GM23338 (cell line): Measurements from ENCODE around the gene DPYD. TPM values are rescaled to one million over a fixed set of nuclear protein-coding genes. Genes with fewer than 3 reads are reported as not detected.

Experiments used
- ATAC-seq: fragments of 200-7000 bp; cut with Tn5 transposase; 3 replicates; pipeline ENCODE4 v1.9.1; 2020
- DNase-seq: peaks from one replicate; pipeline ENCODE4 v3.0.0-alpha.2; 2015; ENCODE audit warnings: low spot score
- H2AFZ ChIP-seq: fragments of 200-600 bp; sonication (generic); 2 replicates; pipeline ENCODE4 v1.8.0; 2016; ENCODE audit warnings: antibody characterized with exemption, mild to moderate bottlenecking, moderate library complexity
- H3F3A ChIP-seq: fragments of 200-600 bp; sonication (generic); replicated peaks from 2 replicates; pipeline ENCODE4 v1.8.0; 2017; ENCODE audit warnings: antibody characterized with exemption, mixed run types, low read depth
- H3K27ac ChIP-seq: fragments of 200-600 bp; sonication (generic); 2 replicates; pipeline ENCODE4 v1.6.1; 2016; ENCODE audit warnings: low read depth
- H3K27me3 ChIP-seq: fragments of 200-600 bp; sonication (generic); 2 replicates; pipeline ENCODE4 v1.8.0; 2016; ENCODE audit warnings: mild to moderate bottlenecking, mixed run types, moderate library complexity; ENCODE audit not compliant: insufficient read depth
- H3K36me3 ChIP-seq: fragments of 200-600 bp; sonication (generic); 2 replicates; pipeline ENCODE4 v1.8.0; 2016; ENCODE audit warnings: mild to moderate bottlenecking; ENCODE audit not compliant: insufficient read depth
- H3K4me1 ChIP-seq: fragments of 200-600 bp; sonication (generic); 2 replicates; pipeline ENCODE4 v1.8.0; 2016; ENCODE audit warnings: mild to moderate bottlenecking, moderate library complexity; ENCODE audit not compliant: insufficient read depth
- H3K4me2 ChIP-seq: fragments of 200-600 bp; sonication (generic); 2 replicates; pipeline ENCODE4 v1.7.1; 2017; ENCODE audit warnings: mixed run types
- H3K4me3 ChIP-seq: fragments of 200-600 bp; sonication (generic); 2 replicates; pipeline ENCODE4 v1.6.1; 2016; ENCODE audit warnings: mixed run types
- H3K79me2 ChIP-seq: fragments of 200-600 bp; sonication (generic); replicated peaks from 2 replicates; pipeline ENCODE4 v1.8.0; 2017; ENCODE audit warnings: mild to moderate bottlenecking; ENCODE audit not compliant: insufficient read depth
- H3K9me2 ChIP-seq: fragments of 200-600 bp; sonication (generic); 2 replicates; pipeline ENCODE4 v1.8.0; 2017; ENCODE audit not compliant: insufficient read depth
- H4K20me1 ChIP-seq: fragments of 200-600 bp; sonication (generic); replicated peaks from 2 replicates; pipeline ENCODE4 v1.8.0; 2017; ENCODE audit warnings: mild to moderate bottlenecking; ENCODE audit not compliant: insufficient read depth
- H3K27ac Mint-ChIP-seq: 2 replicates; pipeline ENCODE4 v1.8.0; 2020; ENCODE audit warnings: inconsistent platforms, mild to moderate bottlenecking, moderate library complexity, mixed read lengths
- H3K27me3 Mint-ChIP-seq: 3 replicates; pipeline ENCODE4 v1.8.0; 2022; ENCODE audit warnings: low read depth, mild to moderate bottlenecking, moderate library complexity, mixed read lengths, inconsistent platforms; ENCODE audit not compliant: insufficient read depth, poor library complexity
- H3K36me3 Mint-ChIP-seq: 3 replicates; pipeline ENCODE4 v1.8.0; 2021; ENCODE audit warnings: low read depth, mild to moderate bottlenecking, inconsistent platforms, moderate library complexity, mixed read lengths
- H3K4me1 Mint-ChIP-seq: 3 replicates; pipeline ENCODE4 v1.8.0; 2020; ENCODE audit warnings: mild to moderate bottlenecking, inconsistent platforms, mixed read lengths
- H3K4me3 Mint-ChIP-seq: 3 replicates; pipeline ENCODE4 v1.8.0; 2021; ENCODE audit warnings: moderate library complexity, mild to moderate bottlenecking, inconsistent platforms, mixed read lengths
- H3K9me3 Mint-ChIP-seq: 3 replicates; pipeline ENCODE4 v1.8.0; 2020; ENCODE audit warnings: moderate library complexity, mild to moderate bottlenecking, inconsistent platforms, mixed read lengths
- CREB1 ChIP-seq: fragments of 250-450 bp; sonication (Bioruptor Pico); IDR thresholded peaks from 2 replicates; pipeline ENCODE4 v1.5.0; 2020; ENCODE audit warnings: low read depth, mild to moderate bottlenecking, moderate library complexity
- EZH2 ChIP-seq: fragments of 200-600 bp; sonication (generic); IDR thresholded peaks from one replicate; pipeline ENCODE4 v1.8.0; 2017; ENCODE audit warnings: antibody characterized with exemption, mild to moderate bottlenecking, low read depth; ENCODE audit not compliant: unreplicated experiment
- polyA plus RNA-seq: library from polyadenylated mRNA; unstranded; fragments of >200 nt; fragmentation: Nextera tagmentation; extraction: Ambion mirVana; gene quantifications from 2 replicates; pipeline ENCODE4 v1.2.1, GENCODE V29; 2016
- total RNA-seq: library from RNA; depleted of rRNA; stranded (reverse); fragments of >200 nt; shearing (Covaris generic); gene quantifications from 2 replicates; pipeline ENCODE4 v1.2.3, GENCODE V29; 2014
- TF ChIP-seq, protein P1 (sequence below): IDR thresholded peaks from one replicate; pipeline ENCODE4 v1.6.1; 2018; ENCODE audit warnings: antibody characterized with exemption; ENCODE audit not compliant: unreplicated experiment
- TF ChIP-seq, protein P2 (sequence below), 2 experiments: fragments of 200-600 bp in 1 of 2; sonication (generic) in 1 of 2; conservative IDR thresholded peaks; 2 replicates each; pipeline versions ENCODE4 v1.5.1 to v1.6.1; 2016 to 2017; ENCODE audit warnings: antibody characterized with exemption in 2 of 2, low read depth in 2 of 2, mild to moderate bottlenecking in 2 of 2, moderate library complexity in 1 of 2

DPYD gene
- total and polyA plus RNA-seq, 2 experiments from 2014 or later: 0.50 to 1.6 TPM

DNA sequence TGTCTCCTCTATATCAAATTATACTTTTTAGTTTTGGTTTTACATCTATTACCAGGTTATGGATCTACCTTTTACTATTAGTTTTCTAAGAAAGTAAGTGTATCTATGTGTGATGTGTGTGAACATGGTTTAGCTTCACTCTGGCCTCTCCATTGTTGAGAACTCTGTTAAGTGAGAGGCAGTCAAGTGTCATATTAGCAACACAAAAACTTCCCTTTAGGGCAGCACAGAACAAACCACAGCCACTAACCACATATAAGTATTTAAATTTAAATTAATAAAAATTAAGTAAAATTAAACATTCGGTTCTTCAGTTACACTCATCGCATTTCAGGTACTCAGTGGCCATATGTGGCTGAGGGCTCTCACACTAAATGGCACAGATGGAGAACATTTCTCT is 96.6 kb downstream of the DPYD start:
- peaks cover 13% of the 10 kb centered on the region for H3K4me1 ChIP-seq
- H3K27ac Mint-ChIP-seq: no peak overlapping the region

DNA sequence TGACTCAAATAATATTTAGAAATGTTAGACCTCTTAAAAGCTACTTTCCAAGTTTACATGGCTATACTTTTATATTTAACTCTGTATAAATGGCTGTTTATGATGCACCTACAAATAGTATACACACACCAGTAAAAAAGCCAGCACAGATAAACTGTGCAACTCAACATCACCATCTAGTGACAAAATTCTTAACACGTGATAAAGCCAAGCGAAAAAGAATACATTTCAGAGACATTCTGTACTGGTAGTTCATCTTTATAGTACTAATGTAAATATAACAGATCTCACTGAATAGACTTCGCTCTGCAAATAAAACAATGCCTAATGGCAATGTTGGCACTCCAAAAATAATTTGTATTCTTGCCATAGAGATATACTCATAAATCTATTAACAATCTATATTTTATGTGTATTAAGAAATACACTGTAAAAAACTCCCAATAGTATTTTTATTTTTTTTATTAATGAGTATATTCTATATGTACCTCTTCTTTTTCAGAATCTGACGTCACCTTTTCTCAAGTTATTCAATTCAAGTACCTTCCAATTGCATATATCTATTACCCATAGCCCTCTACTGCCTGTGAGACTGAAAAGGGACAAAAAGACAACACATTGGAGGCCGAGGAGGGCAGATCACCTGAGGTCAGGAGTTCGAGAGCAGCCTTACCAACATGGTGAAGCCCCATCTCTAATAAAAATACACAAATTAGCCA is 100.2 kb downstream of the DPYD start:
- no peaks in the 10 kb centered on the region for H3K9me2 ChIP-seq
- no peaks in the 10 kb centered on the region for H3K36me3 Mint-ChIP-seq
- H3K27ac ChIP-seq: no peak overlapping the region
- peaks cover 13% of the 10 kb centered on the region for H3K4me1 ChIP-seq
- H2AFZ ChIP-seq: no peak overlapping the region
- TF ChIP-seq, protein P1, sequence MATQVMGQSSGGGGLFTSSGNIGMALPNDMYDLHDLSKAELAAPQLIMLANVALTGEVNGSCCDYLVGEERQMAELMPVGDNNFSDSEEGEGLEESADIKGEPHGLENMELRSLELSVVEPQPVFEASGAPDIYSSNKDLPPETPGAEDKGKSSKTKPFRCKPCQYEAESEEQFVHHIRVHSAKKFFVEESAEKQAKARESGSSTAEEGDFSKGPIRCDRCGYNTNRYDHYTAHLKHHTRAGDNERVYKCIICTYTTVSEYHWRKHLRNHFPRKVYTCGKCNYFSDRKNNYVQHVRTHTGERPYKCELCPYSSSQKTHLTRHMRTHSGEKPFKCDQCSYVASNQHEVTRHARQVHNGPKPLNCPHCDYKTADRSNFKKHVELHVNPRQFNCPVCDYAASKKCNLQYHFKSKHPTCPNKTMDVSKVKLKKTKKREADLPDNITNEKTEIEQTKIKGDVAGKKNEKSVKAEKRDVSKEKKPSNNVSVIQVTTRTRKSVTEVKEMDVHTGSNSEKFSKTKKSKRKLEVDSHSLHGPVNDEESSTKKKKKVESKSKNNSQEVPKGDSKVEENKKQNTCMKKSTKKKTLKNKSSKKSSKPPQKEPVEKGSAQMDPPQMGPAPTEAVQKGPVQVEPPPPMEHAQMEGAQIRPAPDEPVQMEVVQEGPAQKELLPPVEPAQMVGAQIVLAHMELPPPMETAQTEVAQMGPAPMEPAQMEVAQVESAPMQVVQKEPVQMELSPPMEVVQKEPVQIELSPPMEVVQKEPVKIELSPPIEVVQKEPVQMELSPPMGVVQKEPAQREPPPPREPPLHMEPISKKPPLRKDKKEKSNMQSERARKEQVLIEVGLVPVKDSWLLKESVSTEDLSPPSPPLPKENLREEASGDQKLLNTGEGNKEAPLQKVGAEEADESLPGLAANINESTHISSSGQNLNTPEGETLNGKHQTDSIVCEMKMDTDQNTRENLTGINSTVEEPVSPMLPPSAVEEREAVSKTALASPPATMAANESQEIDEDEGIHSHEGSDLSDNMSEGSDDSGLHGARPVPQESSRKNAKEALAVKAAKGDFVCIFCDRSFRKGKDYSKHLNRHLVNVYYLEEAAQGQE: no peak
- TF ChIP-seq, protein P2, sequence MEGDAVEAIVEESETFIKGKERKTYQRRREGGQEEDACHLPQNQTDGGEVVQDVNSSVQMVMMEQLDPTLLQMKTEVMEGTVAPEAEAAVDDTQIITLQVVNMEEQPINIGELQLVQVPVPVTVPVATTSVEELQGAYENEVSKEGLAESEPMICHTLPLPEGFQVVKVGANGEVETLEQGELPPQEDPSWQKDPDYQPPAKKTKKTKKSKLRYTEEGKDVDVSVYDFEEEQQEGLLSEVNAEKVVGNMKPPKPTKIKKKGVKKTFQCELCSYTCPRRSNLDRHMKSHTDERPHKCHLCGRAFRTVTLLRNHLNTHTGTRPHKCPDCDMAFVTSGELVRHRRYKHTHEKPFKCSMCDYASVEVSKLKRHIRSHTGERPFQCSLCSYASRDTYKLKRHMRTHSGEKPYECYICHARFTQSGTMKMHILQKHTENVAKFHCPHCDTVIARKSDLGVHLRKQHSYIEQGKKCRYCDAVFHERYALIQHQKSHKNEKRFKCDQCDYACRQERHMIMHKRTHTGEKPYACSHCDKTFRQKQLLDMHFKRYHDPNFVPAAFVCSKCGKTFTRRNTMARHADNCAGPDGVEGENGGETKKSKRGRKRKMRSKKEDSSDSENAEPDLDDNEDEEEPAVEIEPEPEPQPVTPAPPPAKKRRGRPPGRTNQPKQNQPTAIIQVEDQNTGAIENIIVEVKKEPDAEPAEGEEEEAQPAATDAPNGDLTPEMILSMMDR (conservative IDR thresholded peaks at IDR 0.05; ENCODE audit: low read depth in 2 of 2): peak; percentile 62
- no peaks in the 10 kb centered on the region for H3K79me2 ChIP-seq
- H3K4me3 Mint-ChIP-seq: no peak overlapping the region
- DNase-seq (peak; percentile 40), ATAC-seq (no peak)
- H3F3A ChIP-seq: no peaks in the 10 kb centered on the region
- H3K36me3 ChIP-seq: no peaks in the 10 kb centered on the region
- no peaks in the 10 kb centered on the region for H3K27me3 ChIP-seq
- no peaks in the 10 kb centered on the region for H3K27me3 Mint-ChIP-seq
- H3K9me3 Mint-ChIP-seq: no peaks in the 10 kb centered on the region
- no peak overlapping the region for H3K4me3 ChIP-seq
- H3K27ac Mint-ChIP-seq: no peak overlapping the region
- H3K4me2 ChIP-seq: no peak overlapping the region
- H3K4me1 Mint-ChIP-seq: peaks cover 14% of the 10 kb centered on the region; the same call in 2 of the 3 replicates
- no peaks in the 10 kb centered on the region for H4K20me1 ChIP-seq

More for the DNA sequence above, 96.6 kb downstream of the DPYD start:
- Histone ChIP-seq H3K9me2 (no peaks in the 10 kb centered on the region), H3K27me3 (no peaks in the 10 kb centered on the region), H3K79me2 (no peaks in the 10 kb centered on the region), H3K4me2 (0 out of 2 replicates have a peak overlapping the region, but pooled peaks have one; percentile 24), H2AFZ (no peak overlapping the region), H3K4me3 (no peak overlapping the region), H3F3A (no peaks in the 10 kb centered on the region), H3K27ac (no peak overlapping the region), H4K20me1 (no peaks in the 10 kb centered on the region), H3K36me3 (no peaks in the 10 kb centered on the region)
- peak; percentile 15 for DNase-seq
- peaks cover 14% of the 10 kb centered on the region; the same call in 2 of the 3 replicates for H3K4me1 Mint-ChIP-seq
- ATAC-seq: peak; percentile 61
- no peaks in the 10 kb centered on the region for H3K36me3 Mint-ChIP-seq
- TF ChIP-seq, protein P1: no peak
- TF ChIP-seq, protein P2 (conservative IDR thresholded peaks at IDR 0.05; ENCODE audit: low read depth in 2 of 2): no peak
- no peak for TF ChIP-seq CREB1 (CRISPR knock-in tag)
- TF ChIP-seq EZH2: no peak
- H3K9me3 Mint-ChIP-seq: no peaks in the 10 kb centered on the region
- no peaks in the 10 kb centered on the region for H3K27me3 Mint-ChIP-seq
- H3K4me3 Mint-ChIP-seq: no peak overlapping the region
